ENCODE results near the gene KCNAB2.

DNA sequence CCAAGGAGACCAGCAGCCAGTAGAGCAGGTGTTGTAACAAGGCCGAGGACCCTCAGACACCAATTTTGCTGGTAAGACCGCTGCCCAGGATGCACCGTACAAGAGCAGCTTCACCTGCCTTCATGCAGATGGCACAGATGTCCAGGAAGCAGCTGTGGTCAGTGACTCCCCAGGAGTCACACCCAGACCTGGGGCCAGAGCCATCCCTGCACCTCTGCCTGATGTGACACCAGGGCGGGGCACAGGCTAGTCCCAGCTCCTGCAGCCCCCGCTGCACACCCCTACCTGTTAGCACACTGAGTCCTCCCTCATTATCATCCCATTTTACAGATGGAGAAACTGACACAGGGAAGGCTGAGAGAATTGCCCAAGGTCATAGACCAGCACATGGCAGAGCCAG is 16.3 kb upstream of the KCNAB2 start:
- TF ChIP-seq, protein P1, sequence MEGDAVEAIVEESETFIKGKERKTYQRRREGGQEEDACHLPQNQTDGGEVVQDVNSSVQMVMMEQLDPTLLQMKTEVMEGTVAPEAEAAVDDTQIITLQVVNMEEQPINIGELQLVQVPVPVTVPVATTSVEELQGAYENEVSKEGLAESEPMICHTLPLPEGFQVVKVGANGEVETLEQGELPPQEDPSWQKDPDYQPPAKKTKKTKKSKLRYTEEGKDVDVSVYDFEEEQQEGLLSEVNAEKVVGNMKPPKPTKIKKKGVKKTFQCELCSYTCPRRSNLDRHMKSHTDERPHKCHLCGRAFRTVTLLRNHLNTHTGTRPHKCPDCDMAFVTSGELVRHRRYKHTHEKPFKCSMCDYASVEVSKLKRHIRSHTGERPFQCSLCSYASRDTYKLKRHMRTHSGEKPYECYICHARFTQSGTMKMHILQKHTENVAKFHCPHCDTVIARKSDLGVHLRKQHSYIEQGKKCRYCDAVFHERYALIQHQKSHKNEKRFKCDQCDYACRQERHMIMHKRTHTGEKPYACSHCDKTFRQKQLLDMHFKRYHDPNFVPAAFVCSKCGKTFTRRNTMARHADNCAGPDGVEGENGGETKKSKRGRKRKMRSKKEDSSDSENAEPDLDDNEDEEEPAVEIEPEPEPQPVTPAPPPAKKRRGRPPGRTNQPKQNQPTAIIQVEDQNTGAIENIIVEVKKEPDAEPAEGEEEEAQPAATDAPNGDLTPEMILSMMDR (IDR thresholded peaks at IDR 0.05), result no peak
- TF ChIP-seq POLR2A (IDR thresholded peaks at IDR 0.05), result no peak

Measured in lower leg skin (tissue), 3 donors.